HepG2 (cell line): ENCODE results near the gene COQ9. TPM values are rescaled to one million over a fixed set of nuclear protein-coding genes. Genes with fewer than 3 reads are reported as not detected.
A peak's percentile ranks its signal among the peaks of the same experiment; 100 is the strongest.

Source experiments
- ARID2 ChIP-seq: sonication (generic); formaldehyde crosslinking; IDR thresholded peaks from 2 replicates; pipeline ENCODE4 v1.8.1; 2022; ENCODE audit warnings: mild to moderate bottlenecking, missing genetic modification reagents, borderline replicate concordance
- ARNT2 ChIP-seq: sonication (generic); formaldehyde crosslinking; IDR thresholded peaks from 2 replicates; pipeline ENCODE4 v1.8.0; 2022; ENCODE audit warnings: mild to moderate bottlenecking, low read depth, missing genetic modification reagents, moderate library complexity
- BORCS8-MEF2B ChIP-seq: sonication (generic); formaldehyde crosslinking; IDR thresholded peaks from 2 replicates; pipeline ENCODE4 v1.8.0; 2022; ENCODE audit warnings: mild to moderate bottlenecking, missing genetic modification reagents
- EHMT2 ChIP-seq: fragments of 200-600 bp; sonication (generic); IDR thresholded peaks from 2 replicates; pipeline ENCODE4 v1.7.0; 2017; ENCODE audit warnings: antibody characterized with exemption, low read depth, low read length, borderline replicate concordance
- FLYWCH1 ChIP-seq: sonication (generic); formaldehyde crosslinking; IDR thresholded peaks from 2 replicates; pipeline ENCODE4 v1.8.1; 2023; ENCODE audit warnings: mild to moderate bottlenecking, missing genetic modification reagents
- FOSL1 ChIP-seq: sonication (generic); formaldehyde crosslinking; IDR thresholded peaks from 2 replicates; pipeline ENCODE4 v1.9.0; 2021; ENCODE audit warnings: missing genetic modification reagents, borderline replicate concordance
- PAWR ChIP-seq: sonication (generic); formaldehyde crosslinking; IDR thresholded peaks from 2 replicates; pipeline ENCODE4 v1.4.0; 2020; ENCODE audit warnings: missing genetic modification reagents, mild to moderate bottlenecking, borderline replicate concordance
- SIX1 ChIP-seq: sonication (generic); formaldehyde crosslinking; IDR thresholded peaks from 2 replicates; pipeline ENCODE4 v1.4.0; 2020; ENCODE audit warnings: missing genetic modification reagents, borderline replicate concordance
- SP2 ChIP-seq: sonication (generic); formaldehyde crosslinking; IDR thresholded peaks from 2 replicates; pipeline ENCODE4 v1.5.1; 2020; ENCODE audit warnings: mild to moderate bottlenecking, missing genetic modification reagents
- ZBTB1 ChIP-seq: sonication (generic); formaldehyde crosslinking; IDR thresholded peaks from 2 replicates; pipeline ENCODE4 v1.4.0; 2020; ENCODE audit warnings: missing genetic modification reagents, borderline replicate concordance
- ZFP1 ChIP-seq: IDR thresholded peaks from 2 replicates; pipeline ENCODE4 v1.6.1; 2016
- ZNF543 ChIP-seq: sonication (generic); formaldehyde crosslinking; IDR thresholded peaks from 2 replicates; pipeline ENCODE4 v1.4.0; 2020; ENCODE audit warnings: mild to moderate bottlenecking, missing genetic modification reagents
- polyA plus RNA-seq, 8 experiments: library from polyadenylated mRNA; depleted of rRNA in 3 of 8; stranded (reverse) in 7 of 8; unstranded in 1 of 8; fragments of >200 nt; fragmentation: Illumina TruSeq in 4 of 8; extraction: Trizol in 4 of 8; gene quantifications; 2 replicates each; pipeline versions ENCODE4 v1.2.1 to v1.2.3, GENCODE V29; 2011 to 2016; ENCODE audit warnings: low read depth in 4 of 8, missing spikeins in 1 of 8, mixed read lengths in 1 of 8; ENCODE audit not compliant: insufficient read depth in 1 of 8
- total RNA-seq, 5 experiments: library from RNA; depleted of rRNA; stranded (reverse); fragments of >200 nt; fragmentation: Illumina TruSeq; extraction: Trizol; gene quantifications; 2 replicates each; pipeline ENCODE4 v1.2.3, GENCODE V29; 2016; ENCODE audit warnings: low read depth in 1 of 5
- TF ChIP-seq, protein P1 (sequence below): sonication (generic); formaldehyde crosslinking; IDR thresholded peaks from 2 replicates; pipeline ENCODE4 v1.4.0; 2020; ENCODE audit warnings: missing genetic modification reagents, mild to moderate bottlenecking, borderline replicate concordance
- TF ChIP-seq, protein P2 (sequence below): sonication (generic); formaldehyde crosslinking; IDR thresholded peaks from 2 replicates; pipeline ENCODE4 v1.8.0; 2022; ENCODE audit warnings: missing genetic modification reagents, low read depth, mild to moderate bottlenecking, borderline replicate concordance
- TF ChIP-seq, protein P3 (sequence below): IDR thresholded peaks from 2 replicates; pipeline ENCODE4 v1.6.1; 2018; ENCODE audit warnings: missing genetic modification reagents
- TF ChIP-seq, protein P4 (sequence below): IDR thresholded peaks from 2 replicates; pipeline ENCODE4 v1.6.1; 2012; ENCODE audit warnings: low read depth, low read length, improper control_type of control experiment
- TF ChIP-seq, protein P5 (sequence below): sonication (generic); formaldehyde crosslinking; IDR thresholded peaks from 2 replicates; pipeline ENCODE4 v1.8.1; 2022; ENCODE audit warnings: low read depth, mild to moderate bottlenecking, missing genetic modification reagents
- TF ChIP-seq, protein P6 (sequence below): sonication (generic); formaldehyde crosslinking; IDR thresholded peaks from 2 replicates; pipeline ENCODE4 v1.5.1; 2020; ENCODE audit warnings: missing genetic modification reagents, mild to moderate bottlenecking, borderline replicate concordance

Gene COQ9
- total and polyA plus RNA-seq, 2 of the 13 experiments (the other 11 are each of a cell fraction or from before 2014, with no cell fraction given), result 57.5 to 108 TPM

DNA sequence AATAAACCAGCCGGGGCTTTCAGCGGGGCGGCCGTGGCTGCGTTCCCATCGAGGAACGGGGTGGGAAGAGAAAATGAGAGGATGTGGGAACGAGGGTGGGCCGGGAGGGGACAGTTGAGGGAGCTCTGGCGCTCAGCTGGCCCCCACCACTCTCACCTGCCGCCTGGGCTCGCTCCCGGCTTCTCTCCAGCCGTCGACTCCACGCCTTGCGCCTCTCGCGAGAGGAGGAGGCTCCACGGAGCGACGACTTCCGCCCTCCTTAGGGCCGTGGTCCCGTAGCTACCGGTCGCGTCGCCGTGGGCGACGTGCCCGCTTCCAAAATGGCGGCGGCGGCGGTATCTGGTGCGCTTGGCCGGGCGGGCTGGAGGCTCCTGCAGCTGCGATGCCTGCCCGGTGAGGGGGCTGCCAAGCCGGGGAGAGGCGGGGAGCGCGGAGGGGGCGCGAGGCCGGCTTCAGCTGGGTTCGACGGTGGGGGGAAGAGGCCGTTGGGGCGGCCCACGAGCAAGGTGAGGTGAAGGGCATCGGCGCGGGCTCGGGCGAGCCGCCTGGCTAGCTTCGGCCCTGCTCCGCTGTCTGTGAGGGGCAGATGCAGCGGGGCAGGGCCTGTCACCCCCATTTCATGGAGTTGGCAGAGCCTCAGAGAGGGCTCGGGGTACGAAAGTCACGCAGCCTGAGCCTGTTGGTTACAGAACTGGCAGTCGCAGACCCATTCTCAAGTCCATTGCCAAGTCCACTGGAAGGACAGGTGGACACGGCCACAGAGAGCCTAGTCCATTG, at the start of gene COQ9, which contains the start of gene CIAPIN1 (continued):
- TF ChIP-seq, protein P1, sequence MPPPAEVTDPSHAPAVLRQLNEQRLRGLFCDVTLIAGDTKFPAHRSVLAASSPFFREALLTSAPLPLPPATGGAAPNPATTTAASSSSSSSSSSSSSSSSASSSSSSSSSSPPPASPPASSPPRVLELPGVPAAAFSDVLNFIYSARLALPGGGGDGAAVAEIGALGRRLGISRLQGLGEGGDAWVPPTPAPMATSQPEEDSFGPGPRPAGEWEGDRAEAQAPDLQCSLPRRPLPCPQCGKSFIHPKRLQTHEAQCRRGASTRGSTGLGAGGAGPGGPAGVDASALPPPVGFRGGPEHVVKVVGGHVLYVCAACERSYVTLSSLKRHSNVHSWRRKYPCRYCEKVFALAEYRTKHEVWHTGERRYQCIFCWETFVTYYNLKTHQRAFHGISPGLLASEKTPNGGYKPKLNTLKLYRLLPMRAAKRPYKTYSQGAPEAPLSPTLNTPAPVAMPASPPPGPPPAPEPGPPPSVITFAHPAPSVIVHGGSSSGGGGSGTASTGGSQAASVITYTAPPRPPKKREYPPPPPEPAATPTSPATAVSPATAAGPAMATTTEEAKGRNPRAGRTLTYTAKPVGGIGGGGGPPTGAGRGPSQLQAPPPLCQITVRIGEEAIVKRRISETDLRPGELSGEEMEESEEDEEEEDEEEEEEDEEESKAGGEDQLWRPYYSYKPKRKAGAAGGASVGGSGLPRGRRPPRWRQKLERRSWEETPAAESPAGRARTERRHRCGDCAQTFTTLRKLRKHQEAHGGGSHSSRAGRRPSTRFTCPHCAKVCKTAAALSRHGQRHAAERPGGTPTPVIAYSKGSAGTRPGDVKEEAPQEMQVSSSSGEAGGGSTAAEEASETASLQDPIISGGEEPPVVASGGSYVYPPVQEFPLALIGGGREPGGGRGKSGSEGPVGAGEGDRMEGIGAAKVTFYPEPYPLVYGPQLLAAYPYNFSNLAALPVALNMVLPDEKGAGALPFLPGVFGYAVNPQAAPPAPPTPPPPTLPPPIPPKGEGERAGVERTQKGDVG (CRISPR knock-in tag), result peak; percentile 77; the same call in 1 of the 2 replicates
- no peak for TF ChIP-seq EHMT2
- TF ChIP-seq FLYWCH1 (CRISPR knock-in tag), result no peak
- no peak; the same call in 1 of the 2 replicates for TF ChIP-seq ARID2
- 0 out of 2 replicates have a peak, but pooled peaks have one; percentile 30 for TF ChIP-seq FOSL1 (CRISPR knock-in tag)
- TF ChIP-seq, protein P2, sequence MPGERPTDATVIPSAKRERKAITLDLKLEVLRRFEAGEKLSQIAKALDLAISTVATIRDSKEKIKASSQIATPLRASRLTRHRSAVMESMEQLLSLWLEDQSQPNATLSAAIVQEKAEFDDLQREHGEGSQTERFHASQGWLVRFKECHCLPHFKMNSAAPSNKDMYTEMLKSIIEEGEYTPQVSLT (CRISPR knock-in tag), result peak; percentile 89; the same call in 1 of the 2 replicates
- no peak for TF ChIP-seq SIX1 (CRISPR knock-in tag)
- TF ChIP-seq ZFP1, result peak; percentile 72
- TF ChIP-seq ZNF543, result peak; percentile 90
- TF ChIP-seq ARNT2 (CRISPR knock-in tag), result peak; percentile 100
- TF ChIP-seq ZBTB1, result no peak
- TF ChIP-seq, protein P3, sequence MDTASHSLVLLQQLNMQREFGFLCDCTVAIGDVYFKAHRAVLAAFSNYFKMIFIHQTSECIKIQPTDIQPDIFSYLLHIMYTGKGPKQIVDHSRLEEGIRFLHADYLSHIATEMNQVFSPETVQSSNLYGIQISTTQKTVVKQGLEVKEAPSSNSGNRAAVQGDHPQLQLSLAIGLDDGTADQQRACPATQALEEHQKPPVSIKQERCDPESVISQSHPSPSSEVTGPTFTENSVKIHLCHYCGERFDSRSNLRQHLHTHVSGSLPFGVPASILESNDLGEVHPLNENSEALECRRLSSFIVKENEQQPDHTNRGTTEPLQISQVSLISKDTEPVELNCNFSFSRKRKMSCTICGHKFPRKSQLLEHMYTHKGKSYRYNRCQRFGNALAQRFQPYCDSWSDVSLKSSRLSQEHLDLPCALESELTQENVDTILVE (CRISPR knock-in tag), result peak; percentile 90
- TF ChIP-seq, protein P4, sequence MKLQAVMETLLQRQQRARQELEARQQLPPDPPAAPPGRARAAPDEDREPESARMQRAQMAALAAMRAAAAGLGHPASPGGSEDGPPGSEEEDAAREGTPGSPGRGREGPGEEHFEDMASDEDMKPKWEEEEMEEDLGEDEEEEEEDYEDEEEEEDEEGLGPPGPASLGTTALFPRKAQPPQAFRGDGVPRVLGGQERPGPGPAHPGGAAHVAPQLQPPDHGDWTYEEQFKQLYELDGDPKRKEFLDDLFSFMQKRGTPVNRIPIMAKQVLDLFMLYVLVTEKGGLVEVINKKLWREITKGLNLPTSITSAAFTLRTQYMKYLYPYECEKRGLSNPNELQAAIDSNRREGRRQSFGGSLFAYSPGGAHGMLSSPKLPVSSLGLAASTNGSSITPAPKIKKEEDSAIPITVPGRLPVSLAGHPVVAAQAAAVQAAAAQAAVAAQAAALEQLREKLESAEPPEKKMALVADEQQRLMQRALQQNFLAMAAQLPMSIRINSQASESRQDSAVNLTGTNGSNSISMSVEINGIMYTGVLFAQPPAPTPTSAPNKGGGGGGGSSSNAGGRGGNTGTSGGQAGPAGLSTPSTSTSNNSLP, result no peak
- peak; percentile 93 for TF ChIP-seq BORCS8-MEF2B
- TF ChIP-seq SP2 (CRISPR knock-in tag), result peak; percentile 72
- peak; percentile 99; the same call in 1 of the 2 replicates for TF ChIP-seq PAWR
- TF ChIP-seq, protein P5, sequence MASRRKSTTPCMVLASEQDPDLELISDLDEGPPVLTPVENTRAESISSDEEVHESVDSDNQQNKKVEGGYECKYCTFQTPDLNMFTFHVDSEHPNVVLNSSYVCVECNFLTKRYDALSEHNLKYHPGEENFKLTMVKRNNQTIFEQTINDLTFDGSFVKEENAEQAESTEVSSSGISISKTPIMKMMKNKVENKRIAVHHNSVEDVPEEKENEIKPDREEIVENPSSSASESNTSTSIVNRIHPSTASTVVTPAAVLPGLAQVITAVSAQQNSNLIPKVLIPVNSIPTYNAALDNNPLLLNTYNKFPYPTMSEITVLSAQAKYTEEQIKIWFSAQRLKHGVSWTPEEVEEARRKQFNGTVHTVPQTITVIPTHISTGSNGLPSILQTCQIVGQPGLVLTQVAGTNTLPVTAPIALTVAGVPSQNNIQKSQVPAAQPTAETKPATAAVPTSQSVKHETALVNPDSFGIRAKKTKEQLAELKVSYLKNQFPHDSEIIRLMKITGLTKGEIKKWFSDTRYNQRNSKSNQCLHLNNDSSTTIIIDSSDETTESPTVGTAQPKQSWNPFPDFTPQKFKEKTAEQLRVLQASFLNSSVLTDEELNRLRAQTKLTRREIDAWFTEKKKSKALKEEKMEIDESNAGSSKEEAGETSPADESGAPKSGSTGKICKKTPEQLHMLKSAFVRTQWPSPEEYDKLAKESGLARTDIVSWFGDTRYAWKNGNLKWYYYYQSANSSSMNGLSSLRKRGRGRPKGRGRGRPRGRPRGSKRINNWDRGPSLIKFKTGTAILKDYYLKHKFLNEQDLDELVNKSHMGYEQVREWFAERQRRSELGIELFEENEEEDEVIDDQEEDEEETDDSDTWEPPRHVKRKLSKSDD (CRISPR knock-in tag), result peak; percentile 65; the same call in 1 of the 2 replicates
- TF ChIP-seq, protein P6, sequence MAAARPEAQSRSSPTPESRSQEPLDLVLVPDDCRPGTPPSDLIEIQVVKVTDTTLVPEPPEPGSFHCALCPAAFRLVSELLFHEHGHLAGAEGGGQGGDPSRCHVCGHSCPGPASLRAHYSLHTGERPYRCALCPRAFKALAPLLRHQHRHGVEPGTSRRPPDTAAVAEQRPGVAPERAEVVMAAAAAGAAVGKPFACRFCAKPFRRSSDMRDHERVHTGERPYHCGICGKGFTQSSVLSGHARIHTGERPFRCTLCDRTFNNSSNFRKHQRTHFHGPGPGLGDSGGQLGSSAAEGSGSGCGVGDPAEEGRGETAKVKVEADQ, result peak; percentile 97
